HG03103 (cell line): Measurements from ENCODE around the gene NSFL1C.
"Not testable (repeated sequence)": the region's sequence is repeated elsewhere in the genome, so short reads cannot be mapped to it uniquely, and the experiment has no call there.

ENCODE experiments used
- ATAC-seq: cut with Tn5 transposase; IDR thresholded peaks from one replicate; pipeline ENCODE4 v1.9.1; 2021; ENCODE audit warnings: low read depth; ENCODE audit not compliant: unreplicated experiment

Gene NSFL1C

DNA sequence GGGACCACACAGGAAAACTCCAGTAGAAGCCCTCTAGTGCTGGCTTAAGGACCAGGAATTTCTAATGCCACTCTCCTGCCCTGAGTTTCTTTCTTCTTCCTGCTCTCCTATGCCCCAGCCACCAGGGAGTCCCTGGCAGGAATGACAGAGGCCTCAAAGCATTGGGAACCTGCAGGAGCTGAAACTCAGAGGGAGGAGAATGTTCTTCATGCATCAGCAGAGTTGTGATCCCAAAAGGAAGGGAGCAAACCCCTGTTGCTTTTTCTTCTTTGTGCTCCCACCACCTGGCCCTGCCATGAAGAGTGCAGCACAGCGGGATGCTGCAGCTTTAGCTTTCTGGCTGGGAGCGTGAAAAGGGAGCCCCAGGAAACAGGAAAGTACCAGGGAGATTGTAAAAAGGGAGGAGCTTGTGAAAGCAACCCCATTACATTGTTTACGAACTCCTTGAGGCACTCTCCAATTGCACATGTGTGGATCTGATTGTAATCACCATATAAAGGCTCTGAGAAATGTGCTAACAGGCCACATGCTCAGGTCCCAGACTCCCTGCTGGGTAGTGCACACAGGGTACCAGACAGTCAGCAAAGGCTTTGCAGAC lies 39.1 kb downstream of the NSFL1C start:
- ATAC-seq: no peak

DNA sequence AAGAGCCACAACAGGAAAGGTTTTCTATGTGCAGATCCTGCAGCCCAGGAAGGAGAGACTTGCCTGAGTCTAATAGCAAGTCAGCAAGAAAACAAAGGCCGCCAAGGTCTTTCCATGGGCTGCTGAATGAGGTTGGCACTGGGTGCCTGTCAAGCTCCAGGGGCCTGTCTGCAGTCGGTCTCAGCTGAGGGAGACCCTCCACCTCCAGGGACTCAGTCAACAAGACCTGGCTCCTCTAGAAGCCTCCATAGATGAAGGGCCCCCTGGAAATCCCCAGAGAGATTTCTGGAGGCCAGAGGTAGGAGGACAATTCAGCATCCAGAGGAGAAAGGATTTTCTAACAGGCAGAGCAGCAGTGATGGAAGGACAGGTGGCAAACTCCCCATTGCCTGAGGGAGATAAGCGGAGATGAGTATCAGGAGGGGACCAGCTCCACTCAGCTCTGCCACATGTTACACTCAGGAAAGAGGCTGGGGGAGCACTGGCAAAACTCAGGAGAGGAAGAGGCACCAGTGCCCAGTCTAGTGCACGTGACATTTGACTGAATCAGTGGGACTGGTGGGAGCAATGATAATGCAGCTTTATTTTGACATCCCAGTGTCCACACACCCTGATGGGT lies 40.3 kb downstream of the NSFL1C start:
- ATAC-seq: no peak

DNA sequence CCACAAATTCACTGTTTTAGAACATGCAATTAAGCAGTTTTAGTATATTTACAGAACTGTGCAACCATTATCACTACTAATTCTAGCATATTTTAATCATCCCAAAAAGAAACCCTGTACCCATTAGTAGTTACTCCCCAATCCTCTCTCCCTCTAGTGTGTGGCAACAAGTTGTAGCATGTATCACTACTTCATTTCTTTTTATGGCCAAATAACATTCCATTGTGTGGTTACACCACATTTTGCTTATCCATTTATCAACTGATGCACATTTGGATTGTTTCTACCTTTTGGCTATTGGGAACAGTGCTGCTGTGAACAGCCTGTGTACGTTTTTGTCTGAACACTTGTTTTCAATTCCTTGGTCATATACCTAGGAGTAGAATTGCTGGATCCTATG lies 42.3 kb downstream of the NSFL1C start:
- ATAC-seq: no peak

DNA sequence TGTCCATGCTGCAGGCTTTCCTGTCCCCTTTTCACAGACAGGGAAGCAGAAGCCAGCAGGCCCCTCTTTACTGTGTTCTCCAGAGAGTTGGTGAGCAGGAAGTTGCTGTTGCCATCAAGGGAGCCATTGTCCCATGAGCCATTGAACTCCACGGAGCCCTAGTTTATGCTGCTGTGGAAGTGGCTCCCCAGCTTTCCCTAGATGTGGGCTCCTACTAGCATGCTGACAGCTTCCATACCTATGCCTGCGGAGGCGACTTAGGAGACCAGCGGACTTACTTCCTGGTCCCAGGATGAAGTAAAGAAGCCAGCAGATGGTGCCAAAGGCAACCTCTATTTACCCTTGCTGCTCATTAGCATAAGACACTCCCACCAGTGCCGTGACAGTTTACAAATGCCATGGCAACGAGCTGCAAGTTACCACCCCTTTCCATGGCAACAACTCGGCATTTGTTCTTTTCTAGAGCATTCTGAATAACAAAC lies 43.0 kb downstream of the NSFL1C start:
- no peak for ATAC-seq

DNA sequence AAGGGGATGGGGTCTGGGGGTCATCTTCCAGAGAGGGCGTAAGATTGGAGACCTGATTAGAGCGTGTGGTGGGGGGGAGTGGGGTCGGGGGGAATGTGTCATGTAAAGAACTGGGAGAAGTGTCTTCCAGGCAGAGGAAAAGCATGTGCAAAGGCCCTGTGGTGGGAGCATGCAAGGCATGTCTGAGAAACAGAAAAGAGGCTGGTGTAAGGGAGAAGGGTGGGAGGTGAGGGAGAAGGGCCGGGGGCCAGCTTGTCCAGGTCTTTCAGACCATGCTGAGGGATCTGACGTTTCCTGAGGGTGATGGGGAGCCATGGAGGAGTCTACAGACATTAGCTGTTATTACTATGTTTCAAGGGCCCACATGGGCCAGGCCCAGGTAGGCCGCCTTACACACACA lies 43.4 kb downstream of the NSFL1C start:
- ATAC-seq: no peak

DNA sequence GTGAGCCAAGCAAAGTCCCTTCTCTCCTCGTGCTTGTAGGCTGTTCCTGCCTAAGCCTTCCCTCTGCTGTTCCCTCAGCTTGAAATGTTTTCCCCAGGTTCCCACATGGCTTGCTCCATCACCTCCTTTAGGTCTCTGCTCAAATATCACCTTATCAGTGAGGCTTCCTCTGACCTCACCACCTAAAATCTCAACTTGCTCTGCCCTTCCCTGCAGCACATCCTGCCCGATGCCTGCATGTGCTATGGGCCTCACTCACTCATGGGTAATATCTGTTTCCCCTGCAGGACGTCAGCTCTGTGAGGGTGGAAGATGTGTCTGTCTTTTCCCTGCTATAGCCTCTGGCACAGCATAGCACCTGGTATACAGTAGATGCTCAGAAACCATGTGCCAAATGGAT lies 43.9 kb downstream of the NSFL1C start:
- no peak for ATAC-seq

DNA sequence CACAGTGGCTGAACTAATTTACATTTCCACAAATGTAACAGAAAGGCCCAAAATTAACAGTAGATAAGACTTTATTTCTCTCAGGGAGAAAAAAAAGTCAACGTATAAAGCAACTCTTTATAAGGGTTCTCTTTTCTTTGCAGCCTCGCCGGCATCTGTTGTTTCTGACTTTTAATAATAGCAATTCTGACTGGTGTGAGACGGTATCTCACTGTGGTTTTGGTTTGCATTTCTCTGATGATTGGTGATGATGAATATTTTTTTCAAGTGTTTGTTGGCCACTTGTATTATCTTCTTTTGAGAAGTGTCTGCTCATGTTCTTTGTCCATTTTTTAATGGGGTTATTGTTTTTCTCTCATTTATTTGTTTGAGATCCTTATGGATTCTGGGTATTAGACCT lies 46.6 kb downstream of the NSFL1C start:
- ATAC-seq: no peak

DNA sequence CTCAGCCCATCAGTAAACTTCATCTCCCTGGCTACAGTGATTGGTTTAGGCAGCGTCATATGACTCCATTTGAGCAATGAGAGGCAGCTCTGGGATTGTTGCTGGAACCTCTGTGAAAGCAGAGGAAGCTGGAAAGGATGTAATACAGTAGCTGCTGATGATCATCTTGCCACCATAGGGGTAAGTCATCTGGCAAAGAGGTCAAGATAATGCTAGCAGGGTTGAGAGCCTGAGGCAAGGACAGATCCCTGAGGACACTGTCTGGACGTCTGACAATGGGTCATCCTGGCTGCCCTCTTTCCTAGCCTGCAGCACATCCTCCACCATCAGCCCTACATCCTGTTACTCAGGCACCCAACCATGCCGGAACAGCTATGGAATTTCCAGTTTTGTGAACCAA lies 48.3 kb downstream of the NSFL1C start:
- ATAC-seq: no peak

DNA sequence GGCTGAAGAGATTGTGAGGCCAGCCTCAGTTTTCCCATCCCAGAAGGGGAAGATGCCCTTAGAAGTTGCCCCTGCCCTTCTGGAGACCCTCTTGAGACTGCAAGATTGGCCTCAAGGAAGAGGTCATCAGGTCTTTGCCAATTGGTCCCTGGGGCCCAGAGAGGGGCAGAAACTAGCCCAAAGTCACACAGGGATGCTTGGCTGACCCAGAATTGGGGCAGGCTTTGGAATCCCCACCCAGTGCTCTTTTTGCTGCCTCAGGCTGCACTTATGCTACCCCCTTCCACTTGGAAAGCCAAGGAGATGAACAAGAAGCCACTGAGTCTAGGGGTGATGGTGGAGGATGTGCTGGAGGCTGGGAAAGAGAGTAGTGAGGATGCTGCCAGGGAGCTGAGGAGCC lies 48.9 kb downstream of the NSFL1C start:
- ATAC-seq: no peak

DNA sequence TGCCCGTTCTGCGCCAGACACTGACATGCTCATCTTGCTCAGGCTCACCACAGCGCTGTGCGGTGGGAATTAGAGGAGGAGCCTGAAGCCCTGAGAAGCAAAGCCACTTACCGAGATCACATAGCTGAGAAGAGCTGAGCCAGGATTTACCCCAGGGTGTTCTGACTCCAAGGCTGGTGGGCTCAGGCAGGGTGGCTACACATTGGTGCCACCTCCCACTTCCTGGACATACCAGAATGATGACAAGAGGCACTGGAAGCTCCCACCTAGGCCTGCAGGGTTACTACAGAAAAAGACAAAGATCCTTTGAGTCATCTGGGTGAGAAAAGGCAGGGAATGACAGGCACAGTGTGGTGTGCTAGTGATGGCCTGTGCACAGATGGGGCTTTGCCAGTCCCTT lies 49.4 kb downstream of the NSFL1C start:
- no peak for ATAC-seq

DNA sequence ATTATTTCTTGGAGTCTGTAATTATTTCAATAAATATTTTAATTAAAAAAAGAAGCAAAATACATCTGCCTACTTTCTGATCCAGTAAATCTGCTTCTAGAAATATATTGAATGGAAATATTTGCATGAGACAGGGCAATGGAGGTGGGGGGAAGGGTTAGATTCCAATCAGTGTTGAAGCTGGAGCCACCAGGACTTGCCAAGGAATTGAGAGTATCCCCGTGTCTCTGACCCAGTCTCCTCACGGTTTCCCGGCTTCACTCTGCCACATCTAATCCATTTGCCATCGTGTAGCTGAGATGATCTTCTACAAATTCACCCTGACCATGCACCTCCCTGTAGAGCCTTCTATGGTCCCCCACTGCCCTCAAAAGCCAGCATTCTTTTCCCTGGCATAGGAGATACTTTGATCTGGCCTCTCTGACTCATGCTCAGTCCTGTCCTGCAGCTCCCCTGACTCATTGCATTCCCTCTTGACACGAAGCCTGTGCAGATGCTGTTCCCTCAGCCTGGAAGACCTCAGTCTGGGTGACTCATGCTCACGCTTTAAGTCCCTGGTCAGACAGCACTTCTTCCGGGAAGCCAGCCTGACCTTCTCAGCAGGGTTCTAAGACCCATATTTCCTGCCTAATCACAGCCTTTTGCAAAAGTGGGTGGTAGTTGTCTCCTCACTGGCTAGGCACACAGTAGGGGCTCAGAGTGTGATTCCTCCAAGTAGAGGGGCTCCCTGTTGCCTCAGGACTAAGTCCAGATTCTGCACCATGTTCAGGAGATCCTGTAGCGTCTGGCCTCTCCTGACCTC lies 50.8 kb downstream of the NSFL1C start:
- ATAC-seq: no peak

DNA sequence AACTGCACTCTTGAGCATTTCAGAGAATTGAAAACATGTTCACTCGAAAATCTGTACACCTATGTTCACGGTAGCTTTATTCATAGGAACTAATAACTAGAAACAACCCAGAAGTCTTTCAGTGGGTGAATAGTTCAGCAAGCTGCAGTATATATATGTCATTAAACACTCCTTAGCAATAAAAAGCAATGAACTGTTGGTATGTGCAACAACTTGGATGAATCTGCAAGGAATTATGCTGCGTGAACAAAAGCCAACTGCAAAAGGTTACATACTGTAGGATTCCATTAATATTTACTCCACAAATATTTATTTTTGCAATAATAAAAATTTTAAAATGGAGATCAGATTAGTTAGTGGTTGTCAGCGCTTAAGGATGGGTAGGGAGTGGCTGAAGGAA lies 51.7 kb downstream of the NSFL1C start:
- ATAC-seq: no peak

DNA sequence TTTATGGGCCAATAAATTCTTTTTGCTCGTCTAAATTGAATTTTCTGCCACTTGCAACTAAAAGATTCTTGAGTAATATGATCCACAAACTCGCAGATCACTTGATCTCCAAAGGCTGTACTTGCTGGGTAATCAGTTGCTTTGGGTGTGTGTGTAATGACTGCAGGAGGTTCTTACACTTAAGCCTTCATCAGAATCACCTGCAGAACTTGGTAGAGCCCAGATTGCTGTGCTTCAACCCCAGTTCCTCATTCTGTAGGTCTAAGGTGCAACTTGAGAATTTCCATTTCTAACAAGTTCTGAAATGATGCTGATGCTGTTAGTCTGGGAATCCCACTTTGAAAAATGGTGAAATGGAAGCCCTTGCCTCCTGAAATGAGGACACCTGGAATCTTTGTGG lies 60.8 kb downstream of the NSFL1C start:
- no peak for ATAC-seq

DNA sequence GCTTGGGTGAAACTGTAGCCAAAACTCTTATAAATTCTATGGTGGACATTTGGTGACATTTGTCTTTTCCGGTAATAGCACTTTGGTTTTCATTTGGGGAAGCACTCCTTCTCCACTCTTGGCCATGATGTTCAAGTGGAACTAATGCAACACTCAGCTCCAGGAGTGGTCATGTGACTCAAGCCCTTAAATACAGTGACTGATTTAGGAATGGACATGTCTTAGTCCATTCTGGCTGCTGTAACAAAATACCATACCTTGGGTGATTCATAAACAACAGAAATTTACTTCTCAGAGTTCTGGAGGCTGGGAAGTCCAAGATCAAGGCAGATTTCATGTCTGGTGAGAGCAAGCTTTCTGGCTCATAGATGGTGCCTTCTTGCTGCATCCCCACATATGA lies 63.0 kb downstream of the NSFL1C start:
- no peak for ATAC-seq

DNA sequence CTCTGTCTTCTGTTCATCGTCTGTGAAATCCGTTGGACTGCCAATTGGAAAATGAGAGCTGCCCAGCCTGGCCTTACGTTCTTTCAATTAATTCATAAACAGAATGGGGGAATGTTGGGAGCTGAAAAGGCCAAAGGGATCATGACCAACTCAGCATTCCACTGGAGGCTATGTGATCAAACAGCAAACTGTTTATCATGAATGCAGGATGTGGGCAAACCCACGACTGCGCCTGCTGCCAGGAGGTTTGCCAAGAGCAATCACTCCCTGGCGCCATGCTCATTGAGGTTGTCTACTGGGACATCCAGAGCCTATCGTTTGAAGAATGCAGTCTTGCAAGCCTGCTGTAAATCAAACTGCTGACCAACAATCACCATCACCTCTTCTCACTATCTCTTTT lies 64.5 kb downstream of the NSFL1C start:
- ATAC-seq: no peak

DNA sequence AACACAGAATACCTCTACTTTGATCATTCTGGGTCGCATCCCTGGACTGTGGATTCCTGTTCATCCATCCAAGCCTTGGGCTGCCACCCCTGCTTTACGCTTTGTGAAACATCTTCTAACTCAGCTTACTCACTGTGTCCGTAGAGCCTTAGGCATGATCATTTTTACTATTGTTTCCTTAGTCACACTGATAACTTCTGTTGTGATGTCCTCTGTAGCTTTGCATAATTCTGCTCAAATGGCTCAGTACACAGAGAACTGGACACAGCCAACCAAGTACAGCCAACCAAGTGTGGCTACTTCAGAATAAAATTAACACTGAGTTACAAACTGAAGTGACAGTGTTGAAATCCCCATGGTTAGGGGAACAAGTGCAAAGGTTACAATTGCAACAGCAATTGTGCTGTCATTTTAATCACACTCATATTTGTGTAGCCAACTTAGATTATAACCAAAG lies 65.2 kb downstream of the NSFL1C start:
- no peak for ATAC-seq

DNA sequence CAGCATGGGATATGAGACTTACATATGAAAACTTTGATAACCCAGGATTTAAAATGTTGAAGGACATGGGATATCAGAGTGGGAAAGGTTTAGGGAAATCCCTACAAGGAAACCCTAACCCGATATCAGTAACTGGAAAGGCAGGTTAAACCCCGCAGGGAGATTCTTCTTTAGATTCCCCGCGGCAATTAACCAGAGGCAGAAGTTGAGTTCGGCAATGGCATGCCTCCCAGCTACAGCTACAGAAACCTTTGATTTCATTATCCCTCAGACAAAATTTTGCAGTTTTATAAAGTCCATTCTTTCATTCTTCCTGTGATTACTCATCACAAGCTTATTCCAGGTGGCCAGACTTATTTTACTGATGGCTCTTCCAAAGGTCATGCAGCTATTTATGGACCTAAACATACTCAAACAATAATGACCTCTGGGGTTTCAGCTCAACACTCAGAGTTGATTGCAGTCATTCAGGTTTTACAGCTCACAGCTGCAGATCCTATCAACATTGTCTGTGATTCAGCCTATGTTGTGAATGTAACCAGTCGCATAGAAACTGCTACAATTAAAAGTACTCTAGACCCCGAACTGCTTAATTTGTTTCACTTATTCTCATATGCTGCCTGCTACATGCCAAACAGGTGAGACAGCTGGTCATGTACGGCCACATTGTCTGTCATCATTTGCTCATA lies 66.8 kb downstream of the NSFL1C start:
- ATAC-seq: not testable (repeated sequence)

DNA sequence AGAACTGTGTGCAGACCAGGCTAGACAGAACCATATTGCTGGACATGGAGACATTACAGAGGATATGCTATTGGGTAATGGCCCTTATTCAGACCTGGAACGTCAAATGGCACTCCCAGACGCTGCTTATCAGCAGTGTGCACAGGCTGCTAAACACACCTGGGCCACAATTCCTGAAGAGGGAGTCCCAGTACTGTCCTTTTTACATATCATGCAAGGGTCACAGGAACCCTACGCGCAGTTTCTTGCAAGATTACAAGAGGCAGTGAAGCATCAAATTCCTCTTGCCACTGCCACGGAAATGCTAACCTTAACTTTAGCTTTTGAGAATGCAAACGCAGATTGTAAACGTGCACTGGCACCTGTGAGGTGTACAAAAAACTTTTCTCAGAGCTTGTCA lies 68.5 kb downstream of the NSFL1C start:
- ATAC-seq: not testable (repeated sequence)

DNA sequence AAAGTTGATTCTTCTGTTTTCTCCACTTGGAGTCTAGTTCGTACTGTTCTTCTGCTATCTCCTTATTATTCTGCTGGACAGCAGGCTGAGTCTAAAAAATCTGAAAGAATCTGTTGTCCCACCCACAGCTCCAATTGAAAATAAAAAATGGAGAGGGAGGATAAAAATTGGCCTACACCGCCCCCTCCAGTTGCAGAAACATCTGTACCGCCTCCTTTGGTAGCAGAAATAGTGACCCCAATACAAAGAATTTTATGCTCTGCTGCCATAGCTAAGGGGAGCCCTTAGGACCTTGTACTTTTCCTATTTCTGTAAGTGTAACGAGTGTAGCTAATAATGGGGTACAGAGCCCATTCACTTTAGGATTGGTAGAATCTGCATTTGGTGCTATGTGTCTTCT lies 68.9 kb downstream of the NSFL1C start:
- ATAC-seq: no peak

DNA sequence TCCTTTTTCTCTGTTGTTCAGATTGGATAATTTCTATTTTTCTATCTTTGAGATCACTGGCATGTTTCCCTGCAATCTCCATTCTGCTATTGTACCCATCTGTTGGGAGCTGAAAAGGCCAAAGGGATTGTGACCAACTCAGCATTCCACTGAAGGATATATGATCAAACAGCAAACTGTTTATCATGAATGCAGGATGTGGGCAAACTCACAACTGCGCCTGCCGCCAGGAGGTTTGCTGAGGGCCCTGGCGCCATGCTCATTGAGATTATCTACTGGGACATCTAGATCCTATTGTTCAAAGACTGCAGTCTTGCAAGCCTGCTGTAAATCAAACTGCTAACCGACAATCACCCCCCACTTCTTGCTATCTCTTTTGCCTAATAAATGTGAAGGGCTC lies 69.9 kb downstream of the NSFL1C start:
- no peak for ATAC-seq

DNA sequence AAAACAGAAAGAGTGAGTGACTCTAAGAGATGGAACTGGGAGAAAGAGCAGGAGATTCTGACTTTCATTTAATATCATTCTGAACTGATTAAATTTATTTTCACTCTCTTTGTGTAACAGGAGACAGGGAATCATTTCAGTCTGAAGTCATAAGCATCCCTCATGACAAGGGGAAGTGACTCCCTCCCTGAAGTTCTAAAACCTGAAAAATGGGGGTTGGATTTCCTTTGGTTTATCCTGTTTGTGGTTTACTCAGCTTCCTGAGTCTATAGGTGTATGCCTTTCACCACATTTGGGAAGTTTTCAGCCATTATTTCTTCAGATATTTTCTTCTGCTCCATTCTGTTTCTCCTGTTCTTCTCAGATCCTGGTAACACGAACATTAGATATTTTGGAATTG lies 70.4 kb downstream of the NSFL1C start:
- ATAC-seq: no peak
